Measurements from ENCODE around the gene RARRES2.
A peak's percentile ranks its signal among the peaks of the same experiment; 100 is the strongest.

RARRES2 gene

DNA sequence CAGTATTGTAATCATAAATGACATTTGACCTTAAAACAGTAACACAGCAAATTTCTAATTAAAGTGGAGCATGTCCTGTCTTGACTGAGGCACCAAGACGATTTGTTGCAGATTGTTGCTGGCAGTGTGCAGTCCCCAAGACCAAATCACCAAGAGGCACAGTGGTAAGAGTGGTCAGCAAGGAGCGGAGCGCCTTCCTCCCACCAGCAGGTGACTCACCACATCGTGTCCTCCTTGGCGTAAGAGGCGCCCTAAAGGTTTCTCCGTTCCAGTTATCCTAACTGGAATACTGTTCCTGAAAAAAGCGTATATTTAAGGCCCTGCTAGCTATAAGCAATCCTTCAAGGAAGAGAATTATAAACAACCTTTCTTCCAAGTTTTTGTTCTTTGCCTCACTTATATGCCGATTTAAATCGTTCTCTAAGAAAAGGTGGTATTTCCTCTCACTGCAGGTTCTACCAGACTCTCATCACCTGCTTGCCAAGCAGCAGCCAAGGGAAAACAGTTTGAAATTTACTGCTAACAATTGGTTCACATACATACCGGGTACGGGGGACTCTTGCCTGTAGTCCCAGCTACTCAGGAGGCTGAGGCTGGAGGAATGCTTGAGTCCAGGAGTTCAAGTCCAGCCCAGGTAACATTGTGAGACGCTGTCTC lies 16.5 kb upstream of the RARRES2 start:
- TF ChIP-seq, protein P1, sequence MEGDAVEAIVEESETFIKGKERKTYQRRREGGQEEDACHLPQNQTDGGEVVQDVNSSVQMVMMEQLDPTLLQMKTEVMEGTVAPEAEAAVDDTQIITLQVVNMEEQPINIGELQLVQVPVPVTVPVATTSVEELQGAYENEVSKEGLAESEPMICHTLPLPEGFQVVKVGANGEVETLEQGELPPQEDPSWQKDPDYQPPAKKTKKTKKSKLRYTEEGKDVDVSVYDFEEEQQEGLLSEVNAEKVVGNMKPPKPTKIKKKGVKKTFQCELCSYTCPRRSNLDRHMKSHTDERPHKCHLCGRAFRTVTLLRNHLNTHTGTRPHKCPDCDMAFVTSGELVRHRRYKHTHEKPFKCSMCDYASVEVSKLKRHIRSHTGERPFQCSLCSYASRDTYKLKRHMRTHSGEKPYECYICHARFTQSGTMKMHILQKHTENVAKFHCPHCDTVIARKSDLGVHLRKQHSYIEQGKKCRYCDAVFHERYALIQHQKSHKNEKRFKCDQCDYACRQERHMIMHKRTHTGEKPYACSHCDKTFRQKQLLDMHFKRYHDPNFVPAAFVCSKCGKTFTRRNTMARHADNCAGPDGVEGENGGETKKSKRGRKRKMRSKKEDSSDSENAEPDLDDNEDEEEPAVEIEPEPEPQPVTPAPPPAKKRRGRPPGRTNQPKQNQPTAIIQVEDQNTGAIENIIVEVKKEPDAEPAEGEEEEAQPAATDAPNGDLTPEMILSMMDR (IDR thresholded peaks at IDR 0.05; ENCODE audit: insufficient read depth, low read depth, low read length, missing control alignments) = no peak
- no peak overlapping the region for H3K4me3 ChIP-seq (ENCODE audit: low read length)
- DNase-seq (ENCODE audit: low read depth) = peak; percentile 30

DNA sequence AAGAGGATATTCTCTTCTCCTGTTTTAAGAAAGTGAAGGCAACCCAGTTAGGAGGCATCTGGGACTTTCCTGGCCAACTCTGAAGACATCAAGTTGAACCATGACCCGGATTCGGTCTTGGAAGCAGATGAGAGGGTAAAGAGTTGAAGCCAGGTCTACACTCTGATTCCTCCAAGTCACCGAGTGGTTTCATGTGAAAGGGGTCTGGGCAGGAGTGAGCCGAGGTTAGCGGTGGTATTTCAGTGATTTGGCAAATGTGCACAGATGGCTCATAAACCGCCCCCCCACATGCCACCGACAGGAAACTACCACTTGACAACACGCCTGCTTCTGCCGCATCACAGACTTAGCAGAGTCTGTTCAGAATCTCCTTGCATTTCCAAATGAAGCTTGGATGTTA lies 15.8 kb upstream of the RARRES2 start:
- DNase-seq (ENCODE audit: low read depth) = no peak
- no peak overlapping the region for H3K4me3 ChIP-seq (ENCODE audit: low read length)
- TF ChIP-seq, protein P1 (IDR thresholded peaks at IDR 0.05; ENCODE audit: insufficient read depth, low read depth, low read length, missing control alignments) = no peak

DNA sequence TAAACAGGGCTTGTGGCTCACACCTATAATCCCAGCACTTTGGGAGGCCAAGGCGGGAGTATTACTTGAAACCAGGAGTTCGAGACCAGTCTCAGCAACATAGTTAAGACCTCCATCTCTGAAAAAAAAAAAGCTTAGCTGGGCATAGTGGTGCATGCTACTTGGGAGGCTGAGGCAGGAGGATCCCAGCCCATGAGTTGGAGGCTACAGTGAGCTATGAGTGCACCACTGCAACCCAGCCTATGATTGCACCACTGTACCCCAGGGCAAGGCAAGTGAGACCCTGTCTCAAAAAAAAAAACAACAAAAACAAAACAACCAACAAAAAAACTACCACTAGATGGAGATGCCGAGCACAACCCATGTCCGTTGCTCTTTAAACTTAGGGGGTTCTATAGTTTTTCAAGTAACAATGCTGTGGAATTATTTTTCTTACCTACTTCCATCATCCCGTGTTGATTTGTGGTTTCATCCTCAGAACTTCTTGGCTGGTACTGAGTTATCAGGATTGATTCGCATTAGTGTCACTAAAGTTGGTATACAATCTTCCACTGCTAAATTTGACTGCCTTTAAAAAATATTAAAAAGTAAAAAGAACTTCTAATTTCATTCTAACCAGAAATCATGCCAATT lies 15.0 kb upstream of the RARRES2 start:
- TF ChIP-seq, protein P1 (IDR thresholded peaks at IDR 0.05; ENCODE audit: insufficient read depth, low read depth, low read length, missing control alignments) = peak; percentile 69
- peak; percentile 31 for DNase-seq (ENCODE audit: low read depth)
- H3K4me3 ChIP-seq (ENCODE audit: low read length) = no peak overlapping the region

DNA sequence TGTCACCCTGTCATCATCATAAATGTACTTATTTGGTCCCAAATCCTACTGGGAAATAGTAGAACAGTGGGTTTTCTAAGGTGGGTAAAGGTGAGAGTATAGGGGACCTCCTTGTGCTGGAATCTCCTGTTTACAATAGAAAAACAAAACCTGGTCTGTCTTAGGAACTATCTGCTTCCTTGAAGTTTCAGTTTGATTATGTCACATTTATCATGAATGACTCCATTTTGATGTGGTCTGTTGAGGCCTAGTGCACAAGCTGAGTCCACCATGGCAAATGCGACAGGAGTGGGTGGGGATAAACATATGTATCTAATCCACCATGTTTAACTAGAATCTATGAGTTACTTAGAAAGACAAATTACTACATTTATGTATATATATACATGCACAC lies 14.2 kb upstream of the RARRES2 start:
- no peak for DNase-seq (ENCODE audit: low read depth)
- TF ChIP-seq, protein P1 (IDR thresholded peaks at IDR 0.05; ENCODE audit: insufficient read depth, low read depth, low read length, missing control alignments) = no peak
- H3K4me3 ChIP-seq (ENCODE audit: low read length) = no peak overlapping the region

DNA sequence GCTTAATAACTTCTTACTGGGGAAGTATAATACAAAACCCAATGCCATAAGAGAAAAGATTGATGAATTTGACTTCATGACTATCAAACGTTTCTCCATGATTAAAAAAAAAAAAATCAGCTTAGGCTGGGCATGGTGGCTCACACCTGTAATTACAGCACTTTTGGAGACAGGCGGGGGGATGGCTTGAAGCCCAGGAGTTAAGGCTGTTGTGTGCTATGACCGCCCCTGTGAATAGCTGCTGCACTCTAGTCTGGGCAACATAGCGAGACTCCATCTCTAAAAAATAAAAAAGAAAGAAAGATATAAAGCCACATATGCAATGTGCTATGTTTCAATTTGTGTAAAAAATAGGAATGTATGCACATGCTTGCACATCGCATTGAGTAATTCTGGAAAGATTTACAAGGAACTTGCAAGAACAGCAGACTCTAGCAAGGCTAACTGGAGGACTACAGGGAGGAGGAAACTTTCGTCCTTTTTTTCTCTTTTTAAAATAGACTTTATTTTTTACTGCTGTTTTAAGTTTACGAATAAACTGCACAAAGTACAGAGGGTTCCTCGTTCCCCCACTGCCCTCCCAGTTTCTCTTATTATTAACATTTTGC lies 10.3 kb upstream of the RARRES2 start:
- DNase-seq (ENCODE audit: low read depth) = no peak
- TF ChIP-seq, protein P1 (IDR thresholded peaks at IDR 0.05; ENCODE audit: insufficient read depth, low read depth, low read length, missing control alignments) = no peak
- H3K4me3 ChIP-seq (ENCODE audit: low read length) = no peak overlapping the region

DNA sequence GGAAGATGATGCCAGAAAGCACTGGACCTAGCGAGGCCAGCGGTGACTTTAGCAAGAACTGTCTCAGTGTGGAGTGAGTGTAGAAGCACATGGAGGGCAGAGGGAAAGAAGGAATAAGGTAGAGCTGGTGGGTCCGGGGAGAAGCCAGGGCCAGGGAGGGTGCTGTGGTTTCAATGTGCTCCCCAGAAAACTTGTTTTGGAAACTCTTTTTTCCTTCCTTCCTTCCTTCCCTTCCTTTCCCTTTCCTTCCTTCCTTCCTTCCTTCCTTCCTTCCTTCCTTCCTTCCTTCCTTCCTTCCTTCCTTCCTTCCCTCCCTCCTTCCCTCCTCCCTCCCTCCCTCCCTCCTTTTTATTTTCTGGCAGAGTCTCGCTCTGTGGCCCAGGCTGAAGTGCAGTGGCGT lies 5.5 kb upstream of the RARRES2 start:
- TF ChIP-seq, protein P1 (IDR thresholded peaks at IDR 0.05; ENCODE audit: insufficient read depth, low read depth, low read length, missing control alignments) = no peak
- H3K4me3 ChIP-seq (ENCODE audit: low read length) = no peak overlapping the region
- no peak for DNase-seq (ENCODE audit: low read depth)
